Ishikawa (cell line): ENCODE results near the gene FOXR1.

Source experiments
- CEBPB ChIP-seq: IDR thresholded peaks from 2 replicates; pipeline ENCODE4 v1.6.1; 2012
- CREB1 ChIP-seq: IDR thresholded peaks from 2 replicates; pipeline ENCODE4 v1.6.1; 2012; ENCODE audit warnings: low read depth
- EGR1 ChIP-seq: IDR thresholded peaks from 2 replicates; pipeline ENCODE4 v1.6.1; 2012
- EP300 ChIP-seq: IDR thresholded peaks from 2 replicates; pipeline ENCODE4 v1.6.1; 2012; ENCODE audit warnings: borderline replicate concordance
- FOXM1 ChIP-seq: IDR thresholded peaks from 2 replicates; pipeline ENCODE4 v1.6.1; 2012; ENCODE audit warnings: low read depth, borderline replicate concordance
- NFIC ChIP-seq: IDR thresholded peaks from 2 replicates; pipeline ENCODE4 v1.6.1; 2012
- RAD21 ChIP-seq: IDR thresholded peaks from 2 replicates; pipeline ENCODE4 v1.6.1; 2012; ENCODE audit warnings: low read depth
- TAF1 ChIP-seq: IDR thresholded peaks from 2 replicates; pipeline ENCODE4 v1.6.1; 2012; ENCODE audit warnings: low read depth, mild to moderate bottlenecking
- TCF12 ChIP-seq: IDR thresholded peaks from 2 replicates; pipeline ENCODE4 v1.6.1; 2012; ENCODE audit warnings: low read depth
- TEAD4 ChIP-seq: IDR thresholded peaks from 2 replicates; pipeline ENCODE4 v1.6.1; 2012
- YY1 ChIP-seq: IDR thresholded peaks from 2 replicates; pipeline ENCODE4 v1.6.1; 2012; ENCODE audit warnings: low read depth
- ZBTB7A ChIP-seq: IDR thresholded peaks from 2 replicates; pipeline ENCODE4 v1.6.1; 2012; ENCODE audit warnings: low read depth
- TF ChIP-seq, protein P1 (sequence below): IDR thresholded peaks from 2 replicates; pipeline ENCODE4 v1.6.1; 2012
- TF ChIP-seq, protein P2 (sequence below): IDR thresholded peaks from 2 replicates; pipeline ENCODE4 v1.6.1; 2012
- TF ChIP-seq, protein P3 (sequence below): IDR thresholded peaks from 2 replicates; pipeline ENCODE4 v1.6.1; 2012; ENCODE audit warnings: low read depth, mild to moderate bottlenecking

FOXR1 gene

DNA sequence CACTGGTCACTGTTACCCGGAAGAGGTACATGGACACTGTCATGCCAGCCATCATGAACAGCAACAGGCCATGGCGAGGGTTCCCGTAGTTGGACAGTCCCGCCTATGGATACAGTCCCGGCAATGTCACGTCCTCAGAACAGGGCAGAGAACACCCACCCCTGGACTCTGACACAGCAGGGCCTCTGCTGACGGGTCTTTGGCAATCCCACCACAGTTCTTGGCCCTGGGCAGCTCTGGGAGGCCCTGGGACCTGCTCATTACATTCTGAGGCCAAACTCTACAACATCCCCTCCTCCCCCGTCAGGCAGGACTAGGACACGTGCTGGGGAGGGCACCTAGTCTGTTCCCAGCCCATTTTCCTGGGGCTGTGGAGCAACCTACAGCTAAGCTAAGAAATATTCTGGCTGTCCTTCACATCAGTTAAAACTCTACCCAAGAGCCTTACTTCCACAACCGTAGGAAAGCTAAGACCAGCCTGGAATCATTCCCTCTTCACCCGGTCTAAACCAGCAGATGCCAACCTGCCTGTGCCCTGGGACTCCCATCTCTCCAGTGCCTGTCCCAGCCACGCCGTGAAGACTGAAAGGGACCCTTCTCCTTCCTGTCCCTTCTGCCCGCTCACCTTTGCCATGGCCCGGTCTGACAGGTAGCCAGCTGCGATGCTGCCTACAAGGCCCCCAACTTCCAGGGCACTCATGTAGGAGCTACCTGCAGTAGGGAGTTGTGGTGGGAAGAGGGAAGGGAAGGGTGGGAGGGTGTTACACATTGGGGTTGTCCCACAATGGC lies 54.6 kb downstream of the FOXR1 start:
- TF ChIP-seq ZBTB7A (no peak), FOXM1 (no peak), EP300 (no peak), TCF12 (no peak), TAF1 (no peak), CREB1 (no peak), RAD21 (no peak), NFIC (no peak), CEBPB (no peak), TEAD4 (no peak), EGR1 (no peak), YY1 (no peak)
- TF ChIP-seq, protein P1, sequence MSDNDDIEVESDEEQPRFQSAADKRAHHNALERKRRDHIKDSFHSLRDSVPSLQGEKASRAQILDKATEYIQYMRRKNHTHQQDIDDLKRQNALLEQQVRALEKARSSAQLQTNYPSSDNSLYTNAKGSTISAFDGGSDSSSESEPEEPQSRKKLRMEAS: no peak
- TF ChIP-seq, protein P2, sequence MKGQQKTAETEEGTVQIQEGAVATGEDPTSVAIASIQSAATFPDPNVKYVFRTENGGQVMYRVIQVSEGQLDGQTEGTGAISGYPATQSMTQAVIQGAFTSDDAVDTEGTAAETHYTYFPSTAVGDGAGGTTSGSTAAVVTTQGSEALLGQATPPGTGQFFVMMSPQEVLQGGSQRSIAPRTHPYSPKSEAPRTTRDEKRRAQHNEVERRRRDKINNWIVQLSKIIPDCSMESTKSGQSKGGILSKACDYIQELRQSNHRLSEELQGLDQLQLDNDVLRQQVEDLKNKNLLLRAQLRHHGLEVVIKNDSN: no peak
- TF ChIP-seq, protein P3, sequence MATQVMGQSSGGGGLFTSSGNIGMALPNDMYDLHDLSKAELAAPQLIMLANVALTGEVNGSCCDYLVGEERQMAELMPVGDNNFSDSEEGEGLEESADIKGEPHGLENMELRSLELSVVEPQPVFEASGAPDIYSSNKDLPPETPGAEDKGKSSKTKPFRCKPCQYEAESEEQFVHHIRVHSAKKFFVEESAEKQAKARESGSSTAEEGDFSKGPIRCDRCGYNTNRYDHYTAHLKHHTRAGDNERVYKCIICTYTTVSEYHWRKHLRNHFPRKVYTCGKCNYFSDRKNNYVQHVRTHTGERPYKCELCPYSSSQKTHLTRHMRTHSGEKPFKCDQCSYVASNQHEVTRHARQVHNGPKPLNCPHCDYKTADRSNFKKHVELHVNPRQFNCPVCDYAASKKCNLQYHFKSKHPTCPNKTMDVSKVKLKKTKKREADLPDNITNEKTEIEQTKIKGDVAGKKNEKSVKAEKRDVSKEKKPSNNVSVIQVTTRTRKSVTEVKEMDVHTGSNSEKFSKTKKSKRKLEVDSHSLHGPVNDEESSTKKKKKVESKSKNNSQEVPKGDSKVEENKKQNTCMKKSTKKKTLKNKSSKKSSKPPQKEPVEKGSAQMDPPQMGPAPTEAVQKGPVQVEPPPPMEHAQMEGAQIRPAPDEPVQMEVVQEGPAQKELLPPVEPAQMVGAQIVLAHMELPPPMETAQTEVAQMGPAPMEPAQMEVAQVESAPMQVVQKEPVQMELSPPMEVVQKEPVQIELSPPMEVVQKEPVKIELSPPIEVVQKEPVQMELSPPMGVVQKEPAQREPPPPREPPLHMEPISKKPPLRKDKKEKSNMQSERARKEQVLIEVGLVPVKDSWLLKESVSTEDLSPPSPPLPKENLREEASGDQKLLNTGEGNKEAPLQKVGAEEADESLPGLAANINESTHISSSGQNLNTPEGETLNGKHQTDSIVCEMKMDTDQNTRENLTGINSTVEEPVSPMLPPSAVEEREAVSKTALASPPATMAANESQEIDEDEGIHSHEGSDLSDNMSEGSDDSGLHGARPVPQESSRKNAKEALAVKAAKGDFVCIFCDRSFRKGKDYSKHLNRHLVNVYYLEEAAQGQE: no peak

DNA sequence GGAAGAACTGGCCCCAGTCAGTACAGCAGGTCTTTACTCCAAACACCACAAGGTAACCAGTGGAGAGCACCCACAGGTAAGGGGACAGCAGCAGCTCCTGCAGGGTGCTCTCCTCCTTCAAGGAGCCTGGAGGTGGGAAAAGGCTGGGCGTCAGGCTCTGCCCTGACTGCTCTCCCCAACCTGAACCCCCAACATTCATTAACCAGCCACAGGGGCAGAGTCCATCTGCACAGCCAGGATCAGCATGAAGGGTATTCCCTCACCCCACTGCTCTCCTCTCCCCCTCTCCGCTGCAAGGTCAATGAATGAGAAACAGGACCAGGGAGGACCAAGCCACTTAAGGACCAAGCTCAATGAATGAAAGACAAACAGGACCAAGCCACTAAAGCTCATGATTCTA lies 55.4 kb downstream of the FOXR1 start:
- TF ChIP-seq, protein P1: no peak
- no peak for TF ChIP-seq TCF12
- TF ChIP-seq EGR1: no peak
- no peak for TF ChIP-seq RAD21
- TF ChIP-seq, protein P2: no peak
- no peak for TF ChIP-seq TAF1
- no peak for TF ChIP-seq CREB1
- TF ChIP-seq YY1: no peak
- no peak for TF ChIP-seq ZBTB7A
- no peak for TF ChIP-seq FOXM1
- TF ChIP-seq, protein P3: no peak
- no peak for TF ChIP-seq TEAD4
- TF ChIP-seq CEBPB: no peak
- TF ChIP-seq NFIC: no peak
- TF ChIP-seq EP300: no peak

DNA sequence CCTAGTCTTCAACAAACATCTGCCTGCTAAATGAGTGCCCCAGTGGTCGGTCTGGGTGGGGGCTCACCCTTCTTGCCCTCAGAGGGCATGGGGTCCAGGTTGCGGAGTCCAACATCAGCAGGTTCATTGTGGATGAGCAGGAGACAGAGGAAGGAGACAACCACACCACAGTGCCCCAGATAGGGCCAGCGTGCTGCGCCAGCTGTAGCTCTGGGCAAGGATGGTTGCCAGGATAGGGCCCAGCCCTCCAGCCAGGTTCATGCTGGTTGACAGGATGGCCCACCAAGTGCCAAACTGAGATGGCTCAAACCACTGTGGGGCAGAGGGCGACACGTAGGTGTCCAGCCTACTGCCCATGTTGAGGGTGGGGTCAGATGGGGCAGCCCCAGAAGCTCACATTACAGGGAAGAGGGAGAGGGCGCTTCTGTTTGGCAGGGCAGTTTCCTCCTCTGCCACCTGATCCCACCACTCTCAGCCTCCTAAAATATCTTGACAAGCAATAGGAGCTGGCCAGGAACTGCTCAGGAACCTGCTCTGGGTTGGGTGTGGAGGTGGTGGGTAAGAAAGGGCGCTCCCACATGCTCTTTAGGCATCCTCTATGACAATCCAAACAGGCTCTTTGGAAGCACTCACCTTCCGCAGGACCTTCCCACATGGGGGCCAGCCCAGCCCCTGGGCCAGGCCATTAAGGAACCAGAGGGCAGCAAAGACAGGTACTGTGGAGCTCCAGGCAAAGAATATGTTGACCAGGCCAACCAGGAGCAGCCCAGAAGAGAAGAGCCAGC lies 56.2 kb downstream of the FOXR1 start:
- TF ChIP-seq, protein P3: no peak
- no peak for TF ChIP-seq CREB1
- TF ChIP-seq TAF1: no peak
